Measurements from ENCODE around the gene ZNF337.
A peak's percentile ranks its signal among the peaks of the same experiment; 100 is the strongest.
"Not testable (repeated sequence)": the region's sequence is repeated elsewhere in the genome, so short reads cannot be mapped to it uniquely, and the experiment has no call there.

ZNF337 gene

DNA sequence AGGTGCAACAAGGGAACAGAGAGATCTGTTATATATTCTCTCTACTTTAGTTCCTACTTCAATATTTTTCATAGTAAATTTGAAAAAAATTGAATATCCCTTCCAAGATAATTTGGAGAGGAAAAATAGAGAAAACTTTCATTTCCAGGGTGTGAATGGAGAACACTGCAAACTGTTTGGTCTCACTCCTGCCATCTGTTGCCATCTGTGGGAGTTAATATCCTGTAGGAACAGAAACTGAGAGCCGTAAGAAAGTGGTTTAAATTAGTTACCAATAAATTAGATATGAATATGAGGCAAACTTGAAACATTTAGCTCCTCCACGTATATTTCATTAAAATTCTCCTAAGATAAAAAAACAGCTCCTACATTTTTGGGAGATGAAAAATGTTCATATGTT, 4.2 kb downstream of the ZNF337 start:
- no peak for DNase-seq

DNA sequence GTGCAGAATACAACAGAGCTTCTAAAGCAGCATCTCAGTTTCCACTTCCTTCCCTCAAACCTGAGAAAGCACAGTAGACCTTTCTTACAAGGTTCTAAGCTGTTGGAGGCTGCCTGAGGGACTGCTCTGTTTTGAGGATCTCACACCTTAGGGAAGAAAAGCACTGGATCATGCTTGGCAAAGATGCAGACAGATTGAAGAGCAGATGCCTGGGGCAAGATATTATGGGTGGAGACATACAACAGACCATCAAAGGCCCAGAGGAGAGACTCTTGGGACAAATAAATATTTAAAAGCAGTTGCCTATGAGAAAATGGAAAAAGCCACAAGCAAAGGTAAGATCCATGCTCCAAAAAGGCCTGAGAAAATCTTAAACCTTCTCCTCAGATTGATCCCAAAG, 6.2 kb downstream of the ZNF337 start:
- no peak for DNase-seq

DNA sequence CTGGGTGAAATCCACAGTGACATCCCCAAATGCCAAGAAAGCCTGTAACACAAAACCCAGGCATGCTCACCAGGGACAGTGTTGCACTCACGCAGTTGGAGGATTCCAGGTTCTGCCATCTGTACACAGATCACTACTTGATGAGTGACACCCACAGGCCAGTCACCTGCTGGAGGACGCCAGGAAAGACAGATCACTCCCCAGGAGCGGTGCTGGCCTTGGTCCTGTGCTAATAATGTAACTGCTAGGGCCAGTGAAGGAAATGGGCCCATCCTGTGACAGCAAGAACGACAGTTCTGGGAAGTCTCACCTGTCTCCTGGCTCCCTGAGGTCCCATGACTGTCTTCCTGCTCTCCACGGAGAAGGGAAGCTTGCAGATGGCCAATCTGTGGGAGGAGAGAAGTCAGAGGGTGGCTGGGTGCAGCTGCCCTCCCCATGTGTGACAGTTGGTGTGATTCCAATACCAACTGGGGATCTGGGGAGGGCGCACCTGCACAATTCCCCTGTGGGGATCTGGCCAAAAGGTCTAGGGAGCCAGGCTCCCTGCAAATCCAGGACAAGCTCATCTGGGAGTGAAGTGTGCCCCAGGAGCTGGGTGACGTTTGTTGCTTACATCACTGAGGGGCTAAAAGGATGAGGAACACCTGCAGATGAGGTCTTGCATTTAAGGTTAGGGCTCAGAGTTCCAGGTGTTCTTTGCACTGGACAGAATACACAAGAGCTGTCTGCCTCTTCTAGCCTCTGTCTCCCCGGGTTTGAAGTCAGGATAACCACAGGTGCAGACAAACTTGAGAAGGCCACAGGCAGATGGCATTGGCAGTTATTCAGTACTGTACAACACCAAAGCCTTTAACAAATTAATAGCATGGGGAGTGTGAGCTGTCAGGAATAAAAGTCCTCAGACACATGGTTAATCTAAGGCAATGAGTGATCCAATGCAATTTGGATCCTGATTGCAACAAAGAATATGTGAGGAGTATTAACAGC, 10.3 kb downstream of the ZNF337 start:
- no peak for DNase-seq

DNA sequence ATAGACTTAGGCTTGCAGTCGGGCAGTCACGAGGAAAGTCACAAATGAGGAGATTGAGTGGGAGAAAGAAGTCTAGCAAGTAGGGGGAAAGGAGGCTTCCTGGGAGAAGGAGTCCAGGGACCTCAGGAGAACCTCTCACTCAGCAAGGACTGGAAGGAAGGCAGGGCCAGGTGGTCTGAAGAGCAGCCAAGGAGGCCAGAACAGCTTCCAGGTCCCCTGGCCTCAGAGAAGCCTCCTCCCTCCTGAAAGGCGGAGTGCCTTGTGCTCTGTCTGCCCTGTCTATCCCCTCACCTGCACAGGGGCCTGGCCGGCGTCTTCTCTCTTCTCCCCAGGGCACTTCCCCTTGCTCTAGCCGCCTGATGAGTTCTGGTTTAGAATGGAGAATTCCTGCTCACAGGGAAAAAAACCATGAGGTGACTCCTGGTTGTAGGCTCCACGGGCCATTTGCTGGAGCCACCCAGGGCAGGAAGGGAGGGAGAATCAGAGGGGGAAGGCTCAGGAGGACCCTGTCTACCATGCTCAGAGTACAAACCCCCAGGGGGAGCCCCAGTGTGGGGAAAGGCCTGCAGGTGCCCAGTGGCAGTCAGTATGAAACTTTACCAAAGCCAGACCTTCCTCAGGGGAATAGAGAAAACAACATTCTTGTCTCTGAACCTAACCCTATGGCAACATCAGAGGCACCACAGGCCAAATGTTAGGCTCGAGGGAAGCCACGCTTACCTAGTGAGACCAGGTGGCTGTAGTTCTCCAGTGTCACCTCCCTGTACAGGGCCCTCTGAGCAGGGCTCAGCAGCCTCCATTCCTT, 11.2 kb downstream of the ZNF337 start:
- DNase-seq: no peak

DNA sequence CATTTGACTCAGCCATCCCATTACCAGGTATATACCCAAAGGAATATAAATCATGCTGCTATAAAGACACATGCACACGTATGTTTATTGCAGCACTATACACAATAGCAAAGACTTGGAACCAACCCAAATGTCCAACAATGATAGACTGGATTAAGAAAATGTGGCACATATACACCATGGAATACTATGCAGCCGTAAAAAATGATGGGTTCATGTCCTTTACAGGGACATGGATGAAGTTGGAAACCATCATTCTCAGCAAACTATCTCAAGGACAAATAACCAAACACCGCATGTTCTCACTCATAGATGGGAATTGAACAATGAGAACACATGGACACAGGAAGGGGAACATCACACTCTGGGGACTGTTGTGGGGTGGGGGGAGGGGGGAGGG, 12.8 kb downstream of the ZNF337 start:
- DNase-seq: not testable (repeated sequence)

DNA sequence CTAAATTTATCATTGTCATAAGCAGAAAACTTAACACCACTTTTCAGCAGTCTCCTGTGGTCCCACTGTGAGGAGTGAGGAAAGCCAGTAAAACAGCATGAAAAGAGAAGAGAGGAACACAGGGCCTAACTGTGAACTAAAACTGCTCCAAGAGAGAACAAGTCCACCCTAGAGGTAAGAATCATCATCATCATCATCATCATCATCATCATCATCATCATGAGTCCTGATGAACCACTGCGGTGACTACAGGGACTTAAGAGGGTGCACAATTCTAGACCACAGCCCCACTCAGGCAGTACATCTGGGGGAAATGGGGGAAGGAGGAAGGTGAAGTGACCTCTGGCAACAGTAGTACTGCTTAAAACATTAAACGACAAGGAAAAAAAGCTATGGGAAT, 13.6 kb downstream of the ZNF337 start:
- no peak for DNase-seq

DNA sequence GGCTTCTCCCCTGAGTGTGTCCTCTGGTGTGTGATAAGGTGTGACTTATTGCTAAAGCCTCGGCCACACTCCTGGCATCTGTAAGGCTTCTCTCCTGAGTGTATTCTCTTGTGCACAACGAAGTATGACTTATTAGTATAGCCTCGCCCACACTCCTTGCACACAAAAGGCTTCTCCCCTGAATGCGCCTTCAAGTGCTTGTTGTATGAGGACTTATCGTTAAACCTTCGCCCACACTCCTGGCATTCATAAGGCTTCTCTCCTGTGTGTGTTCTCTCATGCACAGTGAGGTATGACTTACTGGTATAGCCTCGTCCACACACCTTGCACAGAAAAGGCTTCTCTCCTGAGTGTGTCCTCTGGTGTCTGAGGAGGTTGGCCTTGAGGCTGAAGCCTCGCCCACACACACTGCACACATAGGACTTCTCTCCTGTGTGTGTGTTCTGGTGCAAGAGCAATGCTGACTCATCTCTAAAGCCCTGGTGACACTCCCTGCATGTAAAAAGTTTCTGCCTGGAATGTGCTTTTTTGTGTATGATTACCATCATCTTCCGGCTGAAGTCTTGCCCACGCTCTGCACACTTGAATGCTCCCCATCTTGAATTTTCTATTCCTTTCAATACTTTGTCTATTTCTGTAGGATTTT, 20.4 kb downstream of the ZNF337 start:
- DNase-seq: peak; percentile 10

DNA sequence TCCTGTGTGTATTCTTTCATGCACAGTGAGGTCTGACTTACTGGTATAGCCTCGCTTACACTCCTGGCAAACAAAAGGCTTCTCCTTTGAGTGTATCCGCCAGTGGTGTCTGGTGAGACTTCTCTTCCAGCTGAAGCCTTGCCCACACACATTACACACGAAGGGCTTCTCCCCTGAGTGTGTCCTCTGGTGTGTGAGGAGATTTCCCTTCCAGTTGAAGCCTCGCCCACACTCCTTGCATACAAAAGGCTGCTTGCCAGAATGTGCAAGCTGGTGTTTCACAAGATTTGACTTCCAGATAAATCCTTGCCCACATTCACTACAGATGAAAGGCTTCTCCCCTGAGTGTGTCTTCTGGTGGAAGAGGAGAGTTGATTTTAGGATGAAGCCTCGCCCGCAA, 21.5 kb downstream of the ZNF337 start:
- DNase-seq: no peak

DNA sequence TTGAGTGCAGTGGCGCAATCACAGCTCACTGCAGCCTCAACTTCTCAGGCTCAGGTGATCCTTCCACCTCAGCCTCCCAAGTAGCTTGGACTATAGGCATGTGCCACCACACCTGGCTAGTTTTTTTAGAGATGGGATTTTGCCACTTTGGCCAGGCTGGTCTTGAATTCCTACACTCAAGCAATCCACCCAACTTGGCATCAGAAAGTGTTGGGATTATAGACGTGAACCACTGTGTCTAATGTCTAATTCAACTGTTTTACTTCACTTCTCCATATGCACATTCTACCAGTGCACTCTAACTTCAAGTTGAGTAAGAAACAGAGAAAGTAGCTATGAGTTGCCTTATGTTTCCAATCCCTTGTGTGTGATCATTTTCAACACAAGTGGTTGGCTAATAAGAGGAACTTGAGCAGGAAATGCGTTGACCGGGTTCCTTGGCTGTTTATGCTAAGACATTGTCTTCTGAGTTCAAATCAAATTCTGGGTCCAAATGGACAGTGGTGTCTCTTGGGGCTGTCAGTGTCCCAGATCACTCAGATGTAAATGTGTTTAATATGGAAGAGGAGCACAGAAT, 23.9 kb downstream of the ZNF337 start:
- peak; percentile 57 for DNase-seq

DNA sequence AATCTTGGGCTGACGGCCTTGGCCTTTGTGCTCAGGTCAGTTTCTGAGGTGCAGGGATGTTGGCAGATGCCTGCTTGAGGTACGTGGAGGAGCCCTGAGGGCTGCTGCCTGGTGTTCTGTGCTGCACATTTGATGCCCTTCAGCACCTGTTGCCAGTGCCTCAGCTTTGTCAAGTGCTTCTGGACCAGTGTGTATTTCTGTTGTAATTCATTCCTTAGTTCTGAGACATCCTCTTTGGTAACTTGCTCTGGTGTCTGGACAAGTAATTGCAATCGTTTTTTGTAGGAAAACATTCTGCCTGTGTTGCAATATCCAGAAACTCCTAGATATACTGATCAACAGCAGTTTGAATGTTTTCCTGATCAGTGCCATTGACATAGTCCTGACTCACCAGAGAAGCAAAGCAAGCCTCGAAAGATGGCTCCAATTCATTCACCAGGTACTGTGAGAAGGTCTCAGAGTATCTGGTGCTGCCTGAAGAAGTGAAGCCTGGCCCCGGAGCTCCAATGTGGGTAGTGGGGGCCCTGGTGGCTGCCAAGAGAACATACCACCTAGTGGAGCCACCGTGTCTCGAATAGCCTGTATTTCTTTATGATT, 26.7 kb downstream of the ZNF337 start:
- DNase-seq: no peak

DNA sequence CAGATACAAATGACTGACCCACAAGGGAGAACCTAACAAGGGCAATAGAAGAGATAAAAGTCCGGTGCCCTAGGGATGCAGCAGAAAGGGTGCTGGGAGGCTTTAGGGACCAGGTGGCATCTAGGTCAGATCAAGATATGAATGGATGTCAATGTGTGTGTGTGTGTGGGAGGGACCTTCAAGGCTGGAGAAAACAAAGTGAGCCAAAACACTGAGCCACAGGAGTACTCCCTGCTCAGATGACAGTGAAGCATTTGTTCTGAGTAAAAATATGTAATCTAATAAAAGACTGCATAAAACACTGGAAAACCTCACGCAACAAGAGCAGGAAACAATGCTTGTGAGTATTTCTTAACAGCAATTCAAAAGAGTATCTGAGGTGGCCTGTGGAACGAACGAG, 28.2 kb downstream of the ZNF337 start:
- DNase-seq: no peak

DNA sequence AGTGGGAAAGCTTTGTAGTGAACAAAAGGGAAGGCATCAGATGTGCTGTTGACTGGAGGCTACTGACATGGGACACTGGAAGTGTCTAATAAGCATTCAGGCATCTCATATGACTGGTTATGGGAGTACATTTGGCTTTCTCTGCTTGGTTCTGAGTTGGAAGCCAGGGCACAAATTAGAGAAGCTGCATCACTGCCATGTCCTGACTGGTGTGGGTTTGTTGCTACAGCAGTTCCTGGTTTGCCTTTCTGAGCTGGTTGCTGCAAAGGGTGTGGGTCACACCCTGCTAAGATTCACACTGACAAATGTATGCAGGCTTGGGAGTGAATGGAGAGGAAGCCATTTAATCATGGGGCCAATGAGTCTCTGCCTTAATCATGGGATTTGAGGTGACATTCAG, 36.7 kb downstream of the ZNF337 start:
- peak; percentile 14 for DNase-seq

DNA sequence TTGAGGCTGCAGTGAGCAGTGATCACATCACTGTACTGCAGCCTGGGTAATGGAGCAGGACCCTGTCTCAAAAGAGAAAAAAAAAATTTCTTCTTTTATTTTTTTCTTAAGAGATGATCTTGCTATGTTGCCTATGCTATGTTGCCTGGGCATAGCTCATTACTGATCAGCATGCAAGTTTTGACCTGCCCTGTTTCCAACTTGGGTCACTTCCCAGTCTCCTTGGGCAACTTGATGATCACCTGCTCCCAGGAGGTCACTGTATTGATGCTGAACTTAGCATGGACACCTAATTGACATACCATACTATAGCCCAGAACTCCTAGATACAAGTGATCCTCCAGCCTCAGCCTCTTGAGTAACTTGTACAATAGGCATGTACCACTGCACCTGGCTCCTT, 42.2 kb downstream of the ZNF337 start:
- DNase-seq: no peak

DNA sequence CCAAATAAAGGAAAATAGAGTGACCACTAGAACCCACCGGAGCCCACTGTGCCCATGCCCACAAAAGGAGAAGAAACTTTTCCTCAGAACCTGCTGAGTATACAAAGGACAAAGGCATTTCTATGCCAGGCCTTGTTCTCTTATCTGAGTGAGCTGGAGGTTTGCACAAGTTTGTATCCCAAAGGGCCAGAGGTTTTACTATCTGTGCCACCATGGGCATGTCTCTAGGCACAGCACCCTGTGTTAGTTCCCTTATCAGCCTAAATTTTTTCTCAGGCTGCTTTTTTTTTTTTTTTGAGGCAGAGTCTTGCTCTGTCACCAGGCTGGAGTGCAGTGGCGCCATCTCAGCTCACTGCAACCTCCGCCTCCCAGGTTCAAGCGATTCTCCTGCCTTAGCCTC, 43.8 kb downstream of the ZNF337 start:
- DNase-seq: not testable (repeated sequence)

DNA sequence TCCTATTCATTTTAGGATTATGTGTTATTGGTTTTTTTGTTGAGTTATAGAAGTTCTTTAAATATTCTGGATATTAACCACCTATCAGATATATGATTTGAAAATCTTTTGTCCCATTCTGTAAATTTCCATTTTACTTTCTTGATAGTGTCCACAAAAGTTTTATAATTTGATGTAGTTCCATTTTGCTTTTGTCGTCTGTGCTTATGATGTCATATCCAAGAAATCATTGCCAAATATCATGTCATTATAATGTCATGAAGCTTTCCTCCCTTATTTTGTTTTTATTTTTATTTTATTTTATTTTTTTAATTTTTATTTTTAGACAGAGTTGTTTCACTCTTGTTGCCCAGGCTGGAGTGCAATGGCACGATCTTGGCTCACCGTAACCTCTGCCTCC, 51.8 kb downstream of the ZNF337 start:
- DNase-seq: no peak

DNA sequence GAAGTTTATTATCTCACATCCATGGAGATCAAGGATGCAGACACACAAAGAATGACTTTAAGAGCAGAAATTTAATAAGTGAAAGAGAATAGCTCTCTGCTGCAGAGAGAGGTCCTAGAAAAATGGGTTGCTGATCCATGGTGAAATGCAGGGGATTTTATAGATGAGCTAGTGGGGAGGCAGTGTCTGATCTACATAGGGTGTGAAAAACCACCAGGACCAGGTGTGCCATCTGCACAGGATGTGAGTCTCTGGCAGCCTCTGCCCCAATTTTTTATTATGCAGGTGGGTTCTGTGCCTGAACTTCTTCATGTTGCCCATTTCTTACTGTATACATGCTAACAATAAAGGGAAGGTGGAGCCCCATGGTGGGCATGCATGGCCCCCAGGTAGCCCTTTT, 52.9 kb downstream of the ZNF337 start:
- no peak for DNase-seq

DNA sequence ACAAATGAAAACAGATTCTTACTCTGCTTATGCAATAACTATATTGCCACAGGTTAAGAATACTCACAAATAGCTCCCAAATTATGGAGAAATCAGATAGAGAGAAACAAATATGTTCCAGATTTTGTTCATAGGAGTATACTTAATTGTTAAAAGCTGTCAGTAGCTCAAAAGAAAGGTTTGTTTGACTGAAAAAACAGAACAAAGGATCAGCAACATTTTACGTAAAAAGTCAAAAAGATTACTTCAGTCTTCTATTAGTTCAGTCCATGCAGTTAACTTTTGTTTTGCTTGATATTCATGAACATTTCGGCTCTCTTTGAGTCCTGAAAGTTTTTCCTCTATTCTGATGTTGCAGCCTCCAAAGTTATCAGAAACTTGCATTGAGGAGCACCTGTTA, 59.4 kb downstream of the ZNF337 start:
- DNase-seq: no peak

DNA sequence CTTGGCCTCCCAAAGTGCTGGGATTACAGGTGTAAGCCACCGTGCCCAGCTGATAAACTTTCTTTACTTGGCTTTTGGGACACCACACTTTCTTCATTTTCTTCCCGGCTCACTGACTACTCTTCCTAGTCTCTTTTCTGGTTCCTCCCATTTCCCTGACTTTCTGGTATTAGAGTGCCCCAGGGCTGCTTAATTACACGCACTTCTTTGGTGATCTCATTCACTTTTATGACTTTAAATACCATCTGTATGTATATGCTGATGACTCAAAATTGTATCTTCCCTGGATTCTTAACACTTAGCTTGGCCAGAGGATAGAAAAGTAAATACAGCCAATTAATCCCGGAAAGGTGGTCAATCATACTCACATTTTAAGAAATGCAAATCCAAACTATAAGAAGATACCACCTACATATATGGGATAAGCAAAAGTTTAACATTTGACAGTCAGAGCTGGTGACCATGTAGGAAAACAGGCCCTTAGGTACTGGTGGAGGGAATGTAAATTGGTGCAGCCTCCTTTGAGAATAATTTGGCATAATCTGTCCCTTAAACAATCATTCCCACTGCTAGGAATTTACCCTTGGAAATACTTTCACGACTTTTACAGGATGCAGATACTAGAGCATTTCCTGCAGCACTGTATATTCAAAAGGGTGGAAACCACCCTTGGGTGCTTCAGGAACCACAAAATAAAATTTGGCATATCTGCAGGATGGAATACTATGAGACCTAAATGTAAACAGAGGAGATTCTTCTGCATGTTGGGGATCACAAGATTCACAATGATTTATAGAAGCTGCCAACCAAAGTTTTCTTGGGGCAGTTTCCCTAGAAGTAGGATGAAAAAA, 63.5 kb downstream of the ZNF337 start:
- no peak for DNase-seq

DNA sequence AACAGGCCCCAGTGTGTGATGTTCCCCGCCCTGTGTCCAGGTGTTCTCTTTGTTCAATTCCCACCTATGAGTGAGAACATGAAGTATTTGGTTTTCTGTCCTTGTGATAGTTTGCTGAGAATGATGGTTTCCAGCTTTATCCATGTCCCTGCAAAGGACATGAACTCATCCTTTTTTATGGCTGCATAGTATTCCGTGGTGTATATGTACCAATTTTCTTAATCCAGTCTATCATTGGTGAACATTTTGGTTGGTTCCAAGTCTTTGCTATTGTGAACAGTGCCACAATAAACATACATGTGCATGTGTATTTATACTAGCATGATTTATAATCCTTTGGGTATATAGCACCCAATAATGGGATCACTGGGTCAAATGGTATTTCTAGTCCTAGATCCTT, 66.0 kb downstream of the ZNF337 start:
- not testable (repeated sequence) for DNase-seq

DNA sequence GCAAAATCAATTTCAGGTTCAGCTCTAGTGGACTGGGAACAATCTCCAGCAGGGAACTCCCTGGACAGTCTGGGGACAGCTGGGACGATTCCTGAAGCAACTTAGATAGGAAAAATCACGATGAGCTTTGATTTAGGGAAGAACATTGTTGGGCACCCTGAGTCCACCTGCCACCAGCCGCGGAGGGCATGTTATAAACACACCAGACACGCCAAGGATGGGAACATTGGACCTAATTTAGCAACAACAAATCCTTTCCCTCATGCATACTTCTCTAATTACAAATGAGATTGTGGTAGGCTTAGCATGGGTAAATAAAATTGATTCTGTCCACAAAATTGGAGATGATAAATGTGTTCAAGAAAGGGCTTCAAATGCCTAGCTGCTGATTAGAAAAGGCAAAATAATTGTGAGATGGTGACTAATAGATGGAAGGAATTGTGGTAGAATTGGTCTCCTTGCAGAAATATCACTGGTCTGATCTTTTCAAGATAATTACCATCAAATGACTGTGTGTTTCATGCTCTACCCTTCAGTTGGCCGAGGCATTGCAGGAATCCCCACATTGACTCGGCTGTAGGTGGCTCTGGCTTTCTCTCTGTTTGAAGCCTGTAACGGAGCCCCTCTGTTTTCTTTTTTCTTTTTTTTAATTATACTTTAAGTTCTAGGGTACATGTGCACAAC, 66.7 kb downstream of the ZNF337 start:
- no peak for DNase-seq

DNA sequence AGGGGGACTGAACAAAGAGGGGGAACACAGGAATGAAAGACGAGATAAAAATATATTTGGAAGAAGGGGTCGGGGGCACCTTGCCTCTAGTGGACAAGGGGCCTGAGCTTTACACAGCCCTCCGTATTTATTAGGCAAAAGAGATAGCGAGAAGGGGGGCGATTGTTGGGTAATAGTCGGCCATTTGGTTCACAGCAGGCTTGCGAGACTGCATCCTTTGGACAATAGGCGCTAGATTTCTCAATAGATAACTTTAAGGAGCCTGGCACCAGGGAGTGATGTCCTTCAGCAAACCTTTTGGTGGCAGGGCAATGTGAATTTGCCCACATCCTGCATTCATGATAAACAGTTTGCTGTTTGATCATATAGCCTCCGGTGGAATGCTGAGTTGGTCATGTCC, 69.9 kb downstream of the ZNF337 start:
- DNase-seq: no peak
